HepG2 (cell line): ENCODE data around the gene CSK. TPM values are rescaled to one million over a fixed set of nuclear protein-coding genes. Genes with fewer than 3 reads are reported as not detected.

Source experiments
- AKNA ChIP-seq: sonication (generic); formaldehyde crosslinking; IDR thresholded peaks from 2 replicates; pipeline ENCODE4 v1.4.0; 2020; ENCODE audit warnings: missing genetic modification reagents, borderline replicate concordance
- ARID5B ChIP-seq: IDR thresholded peaks from 2 replicates; pipeline ENCODE4 v1.4.0; 2020; ENCODE audit warnings: mild to moderate bottlenecking, missing genetic modification reagents
- NCOA5 ChIP-seq: sonication (generic); formaldehyde crosslinking; IDR thresholded peaks from 2 replicates; pipeline ENCODE4 v1.4.0; 2020; ENCODE audit warnings: missing genetic modification reagents
- NFYB ChIP-seq: sonication (generic); formaldehyde crosslinking; IDR thresholded peaks from 2 replicates; pipeline ENCODE4 v1.4.0; 2020; ENCODE audit warnings: missing genetic modification reagents
- SNAPC4 ChIP-seq: sonication (generic); formaldehyde crosslinking; IDR thresholded peaks from 2 replicates; pipeline ENCODE4 v1.4.0; 2020; ENCODE audit warnings: mild to moderate bottlenecking, missing genetic modification reagents
- TBP ChIP-seq: sonication (generic); formaldehyde crosslinking; IDR thresholded peaks from 2 replicates; pipeline ENCODE4 v1.5.0; 2020; ENCODE audit warnings: missing genetic modification reagents
- ZFP62 ChIP-seq: sonication (generic); formaldehyde crosslinking; IDR thresholded peaks from 2 replicates; pipeline ENCODE4 v1.4.0; 2020; ENCODE audit warnings: missing genetic modification reagents
- ZNF142 ChIP-seq: sonication (generic); formaldehyde crosslinking; IDR thresholded peaks from 2 replicates; pipeline ENCODE4 v1.4.0; 2020; ENCODE audit warnings: missing genetic modification reagents
- ZNF292 ChIP-seq: sonication (generic); formaldehyde crosslinking; IDR thresholded peaks from 2 replicates; pipeline ENCODE4 v1.8.1; 2022; ENCODE audit warnings: mild to moderate bottlenecking, low read depth, missing genetic modification reagents, borderline replicate concordance
- polyA plus RNA-seq, 8 experiments: library from polyadenylated mRNA; depleted of rRNA in 3 of 8; stranded (reverse) in 7 of 8; unstranded in 1 of 8; fragments of >200 nt; fragmentation: Illumina TruSeq in 4 of 8; extraction: Trizol in 4 of 8; gene quantifications; 2 replicates each; pipeline versions ENCODE4 v1.2.1 to v1.2.3, GENCODE V29; 2011 to 2016; ENCODE audit warnings: low read depth in 4 of 8, missing spikeins in 1 of 8, mixed read lengths in 1 of 8; ENCODE audit not compliant: insufficient read depth in 1 of 8
- total RNA-seq, 5 experiments: library from RNA; depleted of rRNA; stranded (reverse); fragments of >200 nt; fragmentation: Illumina TruSeq; extraction: Trizol; gene quantifications; 2 replicates each; pipeline ENCODE4 v1.2.3, GENCODE V29; 2016; ENCODE audit warnings: low read depth in 1 of 5

The CSK gene
- total and polyA plus RNA-seq, 2 of the 13 experiments (the other 11 are each of a cell fraction or from before 2014, with no cell fraction given), result 12.5 to 21.3 TPM

DNA sequence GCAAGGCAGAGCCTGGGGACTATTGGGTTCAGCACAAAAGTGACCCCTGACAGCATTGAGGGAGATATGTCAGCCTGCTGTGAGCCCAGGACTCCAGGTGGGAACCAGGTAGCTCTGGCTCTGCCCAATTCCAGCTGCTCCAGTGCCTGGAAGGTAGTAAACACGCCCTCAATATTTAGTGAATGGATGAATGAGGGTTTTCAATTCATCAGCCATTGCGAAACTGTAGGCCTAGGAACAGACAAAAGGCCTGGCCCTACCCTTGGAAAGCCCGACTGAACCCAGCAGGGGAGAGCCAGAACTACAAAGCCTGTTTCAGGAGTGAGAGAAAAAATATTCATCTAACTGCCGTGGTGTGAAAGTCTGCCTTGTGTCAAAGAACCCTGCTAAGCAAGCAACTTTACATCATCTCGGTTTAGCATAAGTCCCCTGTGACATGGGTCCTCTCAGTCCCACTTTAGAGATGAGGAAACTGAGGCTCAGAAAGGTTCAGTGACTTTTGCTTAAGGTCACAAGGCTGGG is 8.1 kb upstream of the CSK start (continued):
- no peak for TF ChIP-seq ZNF142 (CRISPR knock-in tag)
- TF ChIP-seq SNAPC4, result no peak
- TF ChIP-seq ZNF292 (CRISPR knock-in tag), result no peak
- TF ChIP-seq NFYB (CRISPR knock-in tag), result no peak
- TF ChIP-seq ARID5B, result 0 out of 2 replicates have a peak, but pooled peaks have one; percentile 17
- no peak for TF ChIP-seq TBP (CRISPR knock-in tag)
- no peak for TF ChIP-seq NCOA5 (CRISPR knock-in tag)
- TF ChIP-seq AKNA (CRISPR knock-in tag), result no peak
- TF ChIP-seq ZFP62 (CRISPR knock-in tag), result no peak
